ENCODE measurements around the gene HHAT. TPM values are rescaled to one million over a fixed set of nuclear protein-coding genes. Genes with fewer than 3 reads are reported as not detected.

Gene HHAT
- total and polyA plus RNA-seq, 2 of the 13 experiments (the other 11 are each of a cell fraction or from before 2014, with no cell fraction given) = 2.6 to 4.9 TPM

GRCh38 chr1:210373878-210374599 lies 45.3 kb downstream of the HHAT start:
- H3K9ac ChIP-seq (ENCODE audit: insufficient read depth, low read depth, low read length) = peak overlapping the region; percentile 80
- POLR2A ChIA-PET = interaction anchor here (0.8 to 5.0 kb wide), 16 partner anchors 9 to 887 kb away, joined by 3 to 53 read pairs (median 4); partner anchors contain the start of genes C1orf74 and HHAT
- H3K9me3 ChIP-seq (ENCODE audit: low read length) = no peaks in the 10 kb centered on the region
- CTCF ChIA-PET (ENCODE audit: low intra/inter-chr PET ratio, low total read pairs) = interaction anchor here (2.7 to 2.9 kb wide), 2 partner anchors 13 to 26 kb away, joined by 10 to 31 read pairs; no protein-coding TSS in a partner anchor
- no peaks in the 10 kb centered on the region for H3K27me3 ChIP-seq (ENCODE audit: control insufficient read depth in 1 of 2, insufficient read depth in 2 of 2, low read length in 2 of 2)
- H3K4me2 ChIP-seq (ENCODE audit: low read depth, low read length) = peak overlapping the region; percentile 57
- H3K79me2 ChIP-seq (ENCODE audit: insufficient read depth, low read length) = no peaks in the 10 kb centered on the region
- in situ Hi-C loops (cut with HindIII; ENCODE audit: extremely low pct_ligation_motif_present, low pct_unique_long_range_greater_than_20kb) = no loop called here
- H4K20me1 ChIP-seq (ENCODE audit: insufficient read depth, low read length) = no peaks in the 10 kb centered on the region
- DNase-seq (ENCODE audit: low spot score) (peak; percentile 98), ATAC-seq (peak; percentile 87), FAIRE-seq (peak; percentile 95)
- 2% methylated on average over 9 of the region's 9 CpGs for WGBS (ENCODE audit: low lambda C conversion rate)
- H2AFZ ChIP-seq (ENCODE audit: low read length) = no peak overlapping the region
- H3K36me3 ChIP-seq (replicated peaks in 1 of 2; ENCODE audit: control insufficient read depth in 1 of 2, insufficient read depth in 2 of 2, low read length in 2 of 2) = no peaks in the 10 kb centered on the region
- H3K4me1 ChIP-seq (ENCODE audit: insufficient read depth, low read length) = peaks cover 55% of the 10 kb centered on the region
- peak overlapping the region; percentile 98 for H3K27ac ChIP-seq (ENCODE audit: extremely low read length, insufficient read depth, low read length)
- H3K4me3 ChIP-seq (replicated peaks in 1 of 3; ENCODE audit: insufficient read depth in 1 of 3, low read depth in 2 of 3, low read length in 3 of 3) = peak overlapping the region in 2 of 3 experiments; percentile 11 to 49; a peak in 1 of 6 replicates
- intact Hi-C loops (cut with micrococcal nuclease; ENCODE audit: unreplicated experiment) = loop anchor here (1.0 to 5.0 kb wide), 3 partner anchors 19 to 883 kb away; partner anchors contain the start of gene RCOR3
- BruUV-seq (replicated peaks) = TSS peak; percentile 99
- TF ChIP-seq ZMYM4 (CRISPR knock-in tag; IDR thresholded peaks at IDR 0.05) = peak; percentile 71
- TF ChIP-seq GFI1 (CRISPR knock-in tag; IDR thresholded peaks at IDR 0.05; ENCODE audit: borderline replicate concordance) = peak; percentile 54; the same call in 1 of the 2 replicates
- TF ChIP-seq THAP11 (CRISPR knock-in tag; IDR thresholded peaks at IDR 0.05) = peak; percentile 75
- TF ChIP-seq ZNF800 (CRISPR knock-in tag; IDR thresholded peaks at IDR 0.05) = peak; percentile 44; the same call in 1 of the 2 replicates
- TF ChIP-seq ATF7 (IDR thresholded peaks at IDR 0.05) = peak; percentile 55; the same call in 1 of the 2 replicates
- TF ChIP-seq ATF7 (CRISPR knock-in tag; IDR thresholded peaks at IDR 0.05) = no peak; the same call in 1 of the 2 replicates
- 0 out of 2 replicates have a peak, but pooled peaks have one; percentile 16 for TF ChIP-seq PHF21A (CRISPR knock-in tag; IDR thresholded peaks at IDR 0.05)
- peak; percentile 47; the same call in 1 of the 2 replicates for TF ChIP-seq ZKSCAN1 (IDR thresholded peaks at IDR 0.05; ENCODE audit: low read length)
- no peak for TF ChIP-seq MEIS2 (CRISPR knock-in tag; IDR thresholded peaks at IDR 0.05)
- TF ChIP-seq ZNF407 (CRISPR knock-in tag; IDR thresholded peaks at IDR 0.05; ENCODE audit: not compliant biosample characterization) = no peak
- 0 out of 2 replicates have a peak, but pooled peaks have one; percentile 52 for TF ChIP-seq TFE3 (CRISPR knock-in tag; IDR thresholded peaks at IDR 0.05)
